Hepatocyte (in vitro differentiated cells): ENCODE measurements around the gene HTT.

Experiments
- CTCF ChIP-seq: fragments of 200-600 bp; sonication (generic); IDR thresholded peaks from 2 replicates; pipeline ENCODE4 v1.5.1; 2016; ENCODE audit warnings: antibody characterized with exemption, mild to moderate bottlenecking; ENCODE audit not compliant: poor library complexity
- EZH2phosphoT487 ChIP-seq: fragments of 200-600 bp; sonication (generic); IDR thresholded peaks from one replicate; pipeline ENCODE4 v1.6.1; 2018; ENCODE audit warnings: antibody characterized with exemption, mild to moderate bottlenecking, low read depth, moderate library complexity; ENCODE audit not compliant: unreplicated experiment, severe bottlenecking

- no peak for TF ChIP-seq CTCF
- TF ChIP-seq EZH2phosphoT487, result no peak
These were observed 131.5 kb downstream of the HTT start for GRCh38 chr4:3205995-3206394.
